ENCODE measurements around the gene GSAP. TPM values are rescaled to one million over a fixed set of nuclear protein-coding genes. Genes with fewer than 3 reads are reported as not detected.
A peak's percentile ranks its signal among the peaks of the same experiment; 100 is the strongest.
"Not testable (repeated sequence)": the region's sequence is repeated elsewhere in the genome, so short reads cannot be mapped to it uniquely, and the experiment has no call there.

The GSAP gene
- total RNA-seq (2012; rRNA removed), result 3.3 and 3.5 TPM in 2 replicates

GRCh38 chr7:77415823-77416620, at the start of gene GSAP:
GSAP (minus strand) TSS chr7:77416349; CDS start chr7:77416321, 28 bp downstream.
- Histone ChIP-seq H3K4me3 (ENCODE audit: low read length) (peak within 1 kb of the TSS; percentile 78), H3K36me3 (ENCODE audit: insufficient read depth, low read length) (no peaks in the 10 kb centered on the region), H3K4me2 (ENCODE audit: low read length) (peak within 1 kb of the TSS; percentile 87), H3K9me3 (replicated peaks; ENCODE audit: low read length) (no peaks in the 10 kb centered on the region), H3K27me3 (ENCODE audit: control insufficient read depth, insufficient read depth, low read length) (no peaks in the 10 kb centered on the region), H3K9ac (ENCODE audit: low read depth, low read length) (peak within 1 kb of the TSS; percentile 84), H3K4me1 (ENCODE audit: control insufficient read depth, insufficient read depth, low read length) (peaks cover 41% of the 10 kb centered on the region)

DNA sequence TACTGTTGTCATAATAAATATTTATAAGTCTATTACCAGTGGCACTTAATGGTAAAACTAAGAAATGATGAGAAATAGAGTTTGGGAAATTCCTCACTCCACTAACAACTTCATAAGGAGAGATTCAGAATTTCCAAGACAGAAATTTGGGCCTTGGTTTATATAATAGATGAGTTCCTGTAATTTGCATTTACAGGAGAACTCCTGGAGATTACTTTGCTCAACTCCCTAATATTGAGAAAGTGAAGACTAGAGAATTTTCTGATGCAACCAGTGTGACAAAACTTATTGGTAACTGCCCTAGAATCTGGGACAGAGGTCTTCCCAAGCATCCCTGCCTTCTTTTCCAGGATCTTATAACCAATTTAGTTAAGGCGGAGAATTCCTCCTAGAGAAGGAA, 49.1 kb upstream of the GSAP start:
- no peak overlapping the region for H3K9ac ChIP-seq (ENCODE audit: low read depth, low read length)
- H3K4me1 ChIP-seq (ENCODE audit: control insufficient read depth, insufficient read depth, low read length), result peaks cover 33% of the 10 kb centered on the region

GRCh38 chr7:77464589-77464988, 48.4 kb upstream of the GSAP start:
- H3K4me2 ChIP-seq (ENCODE audit: low read length), result no peak overlapping the region
- H3K4me3 ChIP-seq (ENCODE audit: low read length), result no peak overlapping the region
- no peaks in the 10 kb centered on the region for H3K36me3 ChIP-seq (ENCODE audit: insufficient read depth, low read length)
- no peak overlapping the region for H3K9ac ChIP-seq (ENCODE audit: low read depth, low read length)
- H3K9me3 ChIP-seq (replicated peaks; ENCODE audit: low read length), result no peaks in the 10 kb centered on the region
- peaks cover 33% of the 10 kb centered on the region for H3K4me1 ChIP-seq (ENCODE audit: control insufficient read depth, insufficient read depth, low read length)
- H3K27me3 ChIP-seq (ENCODE audit: control insufficient read depth, insufficient read depth, low read length), result no peaks in the 10 kb centered on the region

More for the DNA sequence above, 49.1 kb upstream of the GSAP start:
- Histone ChIP-seq H3K9me3 (replicated peaks; ENCODE audit: low read length) (no peaks in the 10 kb centered on the region), H3K27me3 (ENCODE audit: control insufficient read depth, insufficient read depth, low read length) (no peaks in the 10 kb centered on the region), H3K36me3 (ENCODE audit: insufficient read depth, low read length) (no peaks in the 10 kb centered on the region), H3K4me2 (ENCODE audit: low read length) (no peak overlapping the region), H3K4me3 (ENCODE audit: low read length) (no peak overlapping the region)

GRCh38 chr7:77463632-77464031, 47.5 kb upstream of the GSAP start:
- not testable (repeated sequence) for H3K4me2 ChIP-seq (ENCODE audit: low read length); H3K9me3 ChIP-seq (replicated peaks; ENCODE audit: low read length); H3K9ac ChIP-seq (ENCODE audit: low read depth, low read length); H3K36me3 ChIP-seq (ENCODE audit: insufficient read depth, low read length); H3K27me3 ChIP-seq (ENCODE audit: control insufficient read depth, insufficient read depth, low read length); H3K4me3 ChIP-seq (ENCODE audit: low read length)
- H3K4me1 ChIP-seq (ENCODE audit: control insufficient read depth, insufficient read depth, low read length), result peaks cover 33% of the 10 kb centered on the region

- Histone ChIP-seq H3K9ac (ENCODE audit: low read depth, low read length) (no peak overlapping the region), H3K36me3 (ENCODE audit: insufficient read depth, low read length) (no peaks in the 10 kb centered on the region), H3K9me3 (replicated peaks; ENCODE audit: low read length) (no peaks in the 10 kb centered on the region), H3K4me3 (ENCODE audit: low read length) (no peak overlapping the region), H3K27me3 (ENCODE audit: control insufficient read depth, insufficient read depth, low read length) (no peaks in the 10 kb centered on the region), H3K4me1 (ENCODE audit: control insufficient read depth, insufficient read depth, low read length) (peaks cover 34% of the 10 kb centered on the region), H3K4me2 (ENCODE audit: low read length) (no peak overlapping the region)
These were observed 45.7 kb upstream of the GSAP start for GRCh38 chr7:77461842-77462241.

- Histone ChIP-seq H3K9me3 (replicated peaks; ENCODE audit: low read length) (no peaks in the 10 kb centered on the region), H3K27me3 (ENCODE audit: control insufficient read depth, insufficient read depth, low read length) (no peaks in the 10 kb centered on the region), H3K9ac (ENCODE audit: low read depth, low read length) (no peak overlapping the region), H3K36me3 (ENCODE audit: insufficient read depth, low read length) (no peaks in the 10 kb centered on the region), H3K4me2 (ENCODE audit: low read length) (no peak overlapping the region), H3K4me3 (ENCODE audit: low read length) (no peak overlapping the region), H3K4me1 (ENCODE audit: control insufficient read depth, insufficient read depth, low read length) (peaks cover 40% of the 10 kb centered on the region)
These were observed 45.1 kb upstream of the GSAP start for GRCh38 chr7:77461246-77461645.

GRCh38 chr7:77460057-77460486, 43.9 kb upstream of the GSAP start:
- Histone ChIP-seq H3K36me3 (ENCODE audit: insufficient read depth, low read length) (no peaks in the 10 kb centered on the region), H3K9ac (ENCODE audit: low read depth, low read length) (no peak overlapping the region), H3K4me1 (ENCODE audit: control insufficient read depth, insufficient read depth, low read length) (peaks cover 47% of the 10 kb centered on the region), H3K4me3 (ENCODE audit: low read length) (no peak overlapping the region), H3K9me3 (replicated peaks; ENCODE audit: low read length) (no peaks in the 10 kb centered on the region), H3K27me3 (ENCODE audit: control insufficient read depth, insufficient read depth, low read length) (no peaks in the 10 kb centered on the region), H3K4me2 (ENCODE audit: low read length) (no peak overlapping the region)

- no peak overlapping the region for H3K9ac ChIP-seq (ENCODE audit: low read depth, low read length)
- no peaks in the 10 kb centered on the region for H3K27me3 ChIP-seq (ENCODE audit: control insufficient read depth, insufficient read depth, low read length)
- H3K4me3 ChIP-seq (ENCODE audit: low read length), result no peak overlapping the region
- no peaks in the 10 kb centered on the region for H3K9me3 ChIP-seq (replicated peaks; ENCODE audit: low read length)
- no peaks in the 10 kb centered on the region for H3K36me3 ChIP-seq (ENCODE audit: insufficient read depth, low read length)
- no peak overlapping the region for H3K4me2 ChIP-seq (ENCODE audit: low read length)
- peaks cover 52% of the 10 kb centered on the region for H3K4me1 ChIP-seq (ENCODE audit: control insufficient read depth, insufficient read depth, low read length)
These were observed 43.2 kb upstream of the GSAP start for GRCh38 chr7:77459311-77459726.

DNA sequence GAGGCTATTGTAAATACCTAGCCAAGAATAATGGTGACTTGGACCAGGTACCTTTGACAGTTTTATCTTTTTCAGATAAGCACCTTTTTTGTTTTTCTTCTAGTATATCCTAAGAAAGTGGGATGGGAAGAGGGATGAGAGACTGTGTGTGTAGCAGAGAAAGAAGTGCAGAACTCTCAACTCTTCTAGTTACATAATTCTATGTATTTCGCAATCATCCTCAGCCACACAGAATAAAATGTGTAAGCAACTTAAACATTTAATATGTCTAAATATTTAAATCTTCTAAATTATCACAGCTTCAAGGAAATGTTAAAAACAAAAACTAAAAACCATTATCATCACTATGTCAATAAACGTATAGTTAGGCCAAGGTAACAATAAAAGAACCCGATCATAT, 42.6 kb upstream of the GSAP start:
- Histone ChIP-seq H3K4me2 (ENCODE audit: low read length) (no peak overlapping the region), H3K9me3 (replicated peaks; ENCODE audit: low read length) (no peaks in the 10 kb centered on the region), H3K4me3 (ENCODE audit: low read length) (no peak overlapping the region), H3K4me1 (ENCODE audit: control insufficient read depth, insufficient read depth, low read length) (peaks cover 53% of the 10 kb centered on the region), H3K9ac (ENCODE audit: low read depth, low read length) (no peak overlapping the region), H3K36me3 (ENCODE audit: insufficient read depth, low read length) (no peaks in the 10 kb centered on the region), H3K27me3 (ENCODE audit: control insufficient read depth, insufficient read depth, low read length) (no peaks in the 10 kb centered on the region)

DNA sequence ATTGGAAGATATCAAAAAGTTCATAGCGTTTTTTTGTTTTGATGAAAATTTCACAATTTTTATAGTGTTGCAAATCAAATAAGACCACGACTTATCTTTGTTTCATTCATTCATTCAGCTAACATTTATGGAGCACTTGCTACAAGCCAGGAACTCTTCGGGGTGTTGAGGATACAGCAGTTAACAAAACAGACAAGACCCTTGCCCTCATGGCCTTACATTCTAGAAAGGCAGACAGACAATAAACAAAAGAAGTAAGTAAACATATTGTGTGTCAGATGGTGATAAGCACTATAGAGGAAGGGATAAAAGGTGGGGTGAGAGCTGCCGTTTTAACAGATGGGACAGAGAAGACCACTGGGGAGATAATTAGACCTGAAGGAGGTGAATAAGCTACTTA, 41.6 kb upstream of the GSAP start:
- Histone ChIP-seq H3K4me1 (ENCODE audit: control insufficient read depth, insufficient read depth, low read length) (peaks cover 57% of the 10 kb centered on the region), H3K4me3 (ENCODE audit: low read length) (no peak overlapping the region), H3K27me3 (ENCODE audit: control insufficient read depth, insufficient read depth, low read length) (no peaks in the 10 kb centered on the region), H3K9me3 (replicated peaks; ENCODE audit: low read length) (no peaks in the 10 kb centered on the region), H3K4me2 (ENCODE audit: low read length) (no peak overlapping the region), H3K9ac (ENCODE audit: low read depth, low read length) (no peak overlapping the region), H3K36me3 (ENCODE audit: insufficient read depth, low read length) (no peaks in the 10 kb centered on the region)

DNA sequence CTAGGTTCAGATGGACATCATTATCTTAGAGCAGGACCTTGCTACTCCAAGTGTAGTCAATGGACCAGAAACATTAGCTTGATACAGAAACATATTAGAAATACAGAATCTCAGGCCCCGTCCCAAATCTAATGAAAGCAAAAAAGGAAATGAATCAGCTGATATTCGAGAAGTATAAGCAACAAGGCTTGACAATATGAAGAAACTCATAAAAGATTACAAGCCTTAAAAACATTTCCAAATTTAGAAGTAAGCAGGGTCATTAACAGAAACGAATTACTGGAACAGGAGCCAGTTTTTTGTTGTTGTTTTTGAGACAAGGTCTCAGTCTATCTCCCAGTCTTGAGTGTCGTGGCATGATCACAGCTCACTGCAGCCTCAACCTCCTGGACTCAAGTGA, 40.5 kb upstream of the GSAP start:
- Histone ChIP-seq H3K36me3 (ENCODE audit: insufficient read depth, low read length) (no peaks in the 10 kb centered on the region), H3K4me2 (ENCODE audit: low read length) (peak overlapping the region; percentile 16), H3K4me3 (ENCODE audit: low read length) (no peak overlapping the region), H3K4me1 (ENCODE audit: control insufficient read depth, insufficient read depth, low read length) (peaks cover 56% of the 10 kb centered on the region), H3K9ac (ENCODE audit: low read depth, low read length) (peak overlapping the region; percentile 31), H3K9me3 (replicated peaks; ENCODE audit: low read length) (no peaks in the 10 kb centered on the region), H3K27me3 (ENCODE audit: control insufficient read depth, insufficient read depth, low read length) (no peaks in the 10 kb centered on the region)

DNA sequence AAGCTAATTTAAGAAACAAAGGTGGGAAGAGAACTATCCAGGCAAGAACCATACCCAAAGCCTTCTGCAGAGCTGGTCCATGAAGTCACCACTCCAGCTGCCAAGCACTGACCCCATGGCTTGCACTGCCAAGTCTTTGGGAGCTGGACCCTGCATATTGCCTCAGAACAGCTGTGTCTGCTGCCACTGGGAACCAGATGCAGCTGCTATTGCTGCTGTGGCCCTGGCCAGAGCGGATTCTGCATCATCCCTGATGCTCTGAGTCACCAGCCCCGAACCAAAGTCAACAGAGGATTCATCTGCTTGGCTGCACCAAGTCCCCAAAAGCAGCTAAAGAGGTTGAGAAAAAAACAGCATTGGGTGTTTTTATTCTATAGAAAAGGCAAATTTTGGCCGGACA, 39.2 kb upstream of the GSAP start:
- Histone ChIP-seq H3K9ac (ENCODE audit: low read depth, low read length) (peak overlapping the region; percentile 29), H3K27me3 (ENCODE audit: control insufficient read depth, insufficient read depth, low read length) (no peaks in the 10 kb centered on the region), H3K4me2 (ENCODE audit: low read length) (peak overlapping the region; percentile 62), H3K4me1 (ENCODE audit: control insufficient read depth, insufficient read depth, low read length) (peaks cover 56% of the 10 kb centered on the region), H3K9me3 (replicated peaks; ENCODE audit: low read length) (no peaks in the 10 kb centered on the region), H3K4me3 (ENCODE audit: low read length) (peak overlapping the region; percentile 2), H3K36me3 (ENCODE audit: insufficient read depth, low read length) (no peaks in the 10 kb centered on the region)
